ENCODE measurements around the gene HAUS7. TPM values are rescaled to one million over a fixed set of nuclear protein-coding genes. Genes with fewer than 3 reads are reported as not detected.

HAUS7 gene
- total and polyA plus RNA-seq, 2 of the 8 experiments (the other 6 are each of a cell fraction or from before 2014, with no cell fraction given) = 45.4 to 54.0 TPM

DNA sequence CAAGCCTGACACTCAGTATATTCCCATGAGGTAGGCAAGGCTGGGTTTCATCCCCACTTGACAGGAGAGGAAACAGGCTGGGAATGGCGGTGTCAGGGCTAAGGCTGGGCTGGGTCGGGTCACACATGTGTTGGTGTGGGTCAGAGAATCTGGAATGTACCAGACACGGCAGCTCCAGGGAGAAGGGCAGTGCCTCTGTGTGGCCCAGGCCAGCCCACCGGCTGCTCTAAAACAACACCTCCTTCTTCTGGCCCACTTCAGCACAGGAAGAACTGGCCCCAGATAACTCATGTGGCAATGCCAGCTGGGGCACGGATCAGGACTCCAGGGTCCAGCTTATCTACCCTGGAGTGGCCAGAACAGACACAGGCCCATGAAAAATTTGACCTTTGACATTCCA lies 6.3 kb downstream of the HAUS7 start:
- ChIA-PET POLR2A (ENCODE audit: partially characterized antibody) (no interaction called here), CTCF (ENCODE audit: partially characterized antibody) (interaction anchor here (0.5 to 0.7 kb wide), 2 partner anchors 43 to 513 kb away, joined by 3 read pairs; no protein-coding TSS in a partner anchor)
- Histone ChIP-seq H4K91ac (replicated peaks; ENCODE audit: insufficient read length, low read length) (no peak overlapping the region), H2BK20ac (ENCODE audit: low read length) (no peak overlapping the region), H2BK12ac (ENCODE audit: low read depth, low read length) (no peak overlapping the region), H2AK5ac (ENCODE audit: low read depth, low read length) (no peak overlapping the region), H3K9me3 (ENCODE audit: insufficient read depth in 2 of 2, low read depth in 1 of 2, low read length in 1 of 2) (no peaks in the 10 kb centered on the region), H2AFZ (ENCODE audit: low read length) (no peak overlapping the region), H3K23me2 (ENCODE audit: low read depth, low read length) (no peaks in the 10 kb centered on the region), H3K79me1 (ENCODE audit: low read depth, low read length) (peaks cover 3% of the 10 kb centered on the region; the same call in 1 of the 2 replicates), H3K14ac (ENCODE audit: insufficient read length) (no peak overlapping the region), H3K27me3 (replicated peaks in 1 of 4; ENCODE audit: control insufficient read depth in 3 of 4, extremely low read depth in 1 of 4, insufficient read depth in 3 of 4, low read length in 3 of 4) (no peaks in the 10 kb centered on the region), H4K5ac (ENCODE audit: insufficient read length, low read depth, low read length) (no peak overlapping the region), H3K18ac (ENCODE audit: extremely low read depth, low read length) (no peak overlapping the region), H3K23ac (ENCODE audit: insufficient read length) (no peak overlapping the region), H2BK15ac (ENCODE audit: low read length) (no peak overlapping the region), H3K9ac (replicated peaks in 1 of 4; ENCODE audit: extremely low read depth in 1 of 4, low read depth in 3 of 4, low read length in 3 of 4) (no peak overlapping the region), H3K56ac (replicated peaks; ENCODE audit: insufficient read length, low read depth, low read length) (no peak overlapping the region), H3K4me1 (replicated peaks in 1 of 4; ENCODE audit: control insufficient read depth in 3 of 4, insufficient read depth in 4 of 4, low read length in 3 of 4) (no peaks in the 10 kb centered on the region), H2BK5ac (ENCODE audit: low read depth, low read length) (no peak overlapping the region), H3K36me3 (ENCODE audit: control insufficient read depth in 2 of 4, insufficient read depth in 4 of 4, low read length in 3 of 4) (peaks cover 0 to 4% (median 2%) of the 10 kb centered on the region in 4 experiments; a peak in 5 of 8 replicates), H3K27ac (ENCODE audit: low read depth, low read length) (no peak overlapping the region), H3K4me3 (ENCODE audit: extremely low read depth in 1 of 4, insufficient read depth in 2 of 4, low read depth in 3 of 4, low read length in 4 of 4) (no peak overlapping the region), H3K4me2 (ENCODE audit: insufficient read depth in 1 of 2, low read depth in 2 of 2, low read length in 2 of 2) (no peak overlapping the region), H4K8ac (ENCODE audit: extremely low read depth, insufficient read depth, low read length) (no peak overlapping the region), H2BK120ac (replicated peaks; ENCODE audit: low read depth, low read length) (no peak overlapping the region), H3K79me2 (ENCODE audit: control insufficient read depth in 1 of 2, insufficient read depth in 2 of 2, low read length in 2 of 2) (no peaks in the 10 kb centered on the region), H4K20me1 (replicated peaks in 1 of 2; ENCODE audit: control insufficient read depth in 1 of 2, insufficient read depth in 2 of 2, low read length in 2 of 2) (peaks cover 0 to 3% of the 10 kb centered on the region in 2 experiments), H3K4ac (replicated peaks; ENCODE audit: insufficient read length, low read depth, low read length) (no peak overlapping the region)
- FAIRE-seq (no peak), DNase-seq (ENCODE audit: low read depth in 1 of 2, low spot score in 2 of 2) (no peak)
- WGBS, 2 experiments (ENCODE audit: extremely low coverage in 1 of 2, insufficient coverage in 1 of 2, insufficient read length in 1 of 2, insufficient replicate concordance in 2 of 2, low coverage in 1 of 2, low lambda C conversion rate in 2 of 2, missing lambda C conversion rate in 1 of 2) = 95% methylated on average over 4 of the region's 5 CpGs; no CpG with 5 or more reads in 1 of the 2 experiments
- TF ChIP-seq CHD1 (IDR thresholded peaks at IDR 0.05; ENCODE audit: low read depth, low read length) (no peak), TCF12 (IDR thresholded peaks at IDR 0.05; ENCODE audit: low read depth, low read length) (no peak), GTF2F1 (IDR thresholded peaks at IDR 0.05; ENCODE audit: borderline replicate concordance, low read depth, low read length) (no peak), SIRT6 (IDR thresholded peaks at IDR 0.05; ENCODE audit: low read length) (no peak), RAD21 (IDR thresholded peaks at IDR 0.05 in 1 of 2, conservative IDR thresholded peaks at IDR 0.05 in 1 of 2; ENCODE audit: low read depth in 2 of 2, low read length in 2 of 2) (no peak), POLR2A (IDR thresholded peaks at IDR 0.05; ENCODE audit: control extremely low read depth in 1 of 2, low read depth in 2 of 2, low read length in 2 of 2) (no peak), CHD2 (IDR thresholded peaks at IDR 0.05; ENCODE audit: low read length) (no peak), MAFK (IDR thresholded peaks at IDR 0.05; ENCODE audit: low read depth, low read length) (no peak), SUZ12 (IDR thresholded peaks at IDR 0.05; ENCODE audit: low read length) (no peak), SIX5 (IDR thresholded peaks at IDR 0.05; ENCODE audit: low read depth, low read length) (no peak), GABPA (IDR thresholded peaks at IDR 0.05; ENCODE audit: borderline replicate concordance, insufficient read depth, low read length) (no peak), CREB1 (IDR thresholded peaks at IDR 0.05) (no peak), KDM1A (IDR thresholded peaks at IDR 0.05; ENCODE audit: borderline replicate concordance, low read length) (no peak), HDAC2 (IDR thresholded peaks at IDR 0.05; ENCODE audit: borderline replicate concordance in 1 of 2, low read depth in 2 of 2, low read length in 2 of 2) (no peak)
- TF ChIP-seq, protein P1, sequence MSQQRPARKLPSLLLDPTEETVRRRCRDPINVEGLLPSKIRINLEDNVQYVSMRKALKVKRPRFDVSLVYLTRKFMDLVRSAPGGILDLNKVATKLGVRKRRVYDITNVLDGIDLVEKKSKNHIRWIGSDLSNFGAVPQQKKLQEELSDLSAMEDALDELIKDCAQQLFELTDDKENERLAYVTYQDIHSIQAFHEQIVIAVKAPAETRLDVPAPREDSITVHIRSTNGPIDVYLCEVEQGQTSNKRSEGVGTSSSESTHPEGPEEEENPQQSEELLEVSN (IDR thresholded peaks at IDR 0.05) = no peak
